ENCODE results near the gene PDE8A.

The PDE8A gene

GRCh38 chr15:85014932-85015331, 33.3 kb downstream of the PDE8A start:
- no peak for DNase-seq

DNA sequence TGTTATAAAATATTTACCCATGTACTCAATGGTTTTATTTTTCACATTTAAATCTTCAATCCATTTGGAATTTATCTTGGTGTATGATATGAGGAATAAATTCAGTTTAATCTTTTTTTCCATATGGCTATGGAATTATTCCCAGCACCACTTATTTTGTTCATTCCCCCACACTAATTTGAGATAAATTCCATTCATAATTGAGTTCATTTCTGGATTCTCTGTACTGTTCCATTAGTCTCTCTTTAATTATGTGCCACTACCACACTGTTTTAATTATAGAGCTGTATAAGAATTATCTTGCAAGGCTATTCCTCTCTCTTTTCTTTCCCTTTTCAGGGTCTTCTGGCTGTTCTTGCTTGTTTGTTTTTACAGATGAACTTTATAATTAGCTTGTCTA, 34.6 kb downstream of the PDE8A start:
- DNase-seq = no peak

GRCh38 chr15:85019815-85020590, 38.3 kb downstream of the PDE8A start:
- DNase-seq = no peak

DNA sequence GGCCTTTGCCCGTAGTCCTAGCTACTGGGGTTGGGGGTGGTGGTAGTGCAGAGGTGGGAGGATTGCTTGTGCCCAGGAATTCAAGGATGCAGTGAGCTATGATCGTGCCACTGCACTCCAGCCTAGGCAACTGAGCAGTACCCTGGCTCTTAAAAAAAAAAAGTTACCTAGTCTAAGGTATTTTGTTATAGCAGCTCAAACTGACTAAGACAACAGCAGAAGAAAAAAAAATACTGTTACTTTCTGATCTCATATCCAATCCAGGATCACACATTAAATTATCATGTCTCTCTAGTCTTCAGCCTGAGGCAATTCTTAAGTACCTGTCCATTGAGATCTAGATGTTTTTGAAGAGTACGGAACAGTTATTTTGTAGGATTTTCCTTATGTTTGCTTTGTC, 39.8 kb downstream of the PDE8A start:
- no peak for DNase-seq

DNA sequence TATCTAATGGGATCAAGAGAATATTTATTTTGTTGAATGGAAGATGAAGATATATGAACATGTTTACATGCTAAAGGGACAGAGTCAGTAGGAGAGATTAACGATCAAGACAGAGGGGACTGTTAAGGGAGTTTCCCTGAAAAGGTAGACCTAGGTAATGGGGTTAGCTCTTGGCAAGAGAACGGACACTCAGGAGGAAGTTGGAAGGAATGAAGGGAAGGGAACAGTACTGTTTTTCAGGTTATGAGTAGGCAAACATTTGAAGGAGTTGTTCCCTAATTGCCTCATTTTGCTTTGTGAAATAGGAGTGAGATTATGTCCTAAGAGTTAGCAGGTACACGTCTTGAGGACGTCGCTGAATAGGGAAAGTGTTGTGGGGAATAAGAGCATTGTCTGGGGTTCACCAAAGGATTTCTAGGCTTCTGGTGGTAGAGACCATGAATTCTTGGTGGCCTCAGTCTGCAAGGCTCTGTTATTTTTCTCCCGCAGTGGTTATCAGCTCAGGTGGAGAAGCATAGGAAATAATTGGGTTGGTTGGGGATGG, 41.3 kb downstream of the PDE8A start:
- no peak for DNase-seq

GRCh38 chr15:85024003-85024402, 42.3 kb downstream of the PDE8A start:
- no peak for DNase-seq

GRCh38 chr15:85024509-85025336, 43.1 kb downstream of the PDE8A start:
- no peak for DNase-seq

GRCh38 chr15:85025516-85026251, 44.0 kb downstream of the PDE8A start:
- no peak for DNase-seq

DNA sequence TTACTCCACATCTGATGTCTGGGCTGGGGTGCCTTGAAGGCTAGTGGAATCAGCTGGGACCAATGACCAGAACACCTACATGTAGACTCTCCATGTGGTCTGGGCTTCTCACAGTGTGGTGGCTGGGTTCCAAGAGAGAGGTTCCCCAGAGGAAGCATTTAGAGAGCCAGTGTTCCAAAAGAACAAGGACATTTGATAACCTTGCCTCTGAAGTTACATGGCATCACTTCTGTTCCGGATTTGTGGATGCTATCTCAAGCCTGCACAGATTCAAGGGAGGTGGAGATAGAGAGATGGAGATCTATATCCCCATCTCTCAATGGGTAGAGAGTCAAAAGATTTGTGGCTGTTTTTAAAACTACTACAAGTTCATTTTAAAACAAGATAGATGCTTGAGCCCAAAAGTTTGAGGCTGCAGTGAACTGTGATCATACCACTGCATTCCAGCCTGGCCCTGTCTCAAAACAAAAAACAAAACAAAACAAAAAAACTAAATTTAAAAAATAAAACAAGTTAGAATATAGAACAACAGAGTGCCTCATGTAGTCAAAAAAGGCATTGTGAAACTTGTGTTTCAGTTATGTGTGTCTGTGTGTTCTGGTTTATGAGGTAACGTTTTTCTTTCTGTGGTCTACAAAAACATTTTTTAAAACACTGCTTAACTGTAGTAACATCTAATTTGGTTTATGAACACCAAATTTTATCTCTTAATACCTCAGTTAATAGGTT, 44.8 kb downstream of the PDE8A start:
- no peak for DNase-seq

DNA sequence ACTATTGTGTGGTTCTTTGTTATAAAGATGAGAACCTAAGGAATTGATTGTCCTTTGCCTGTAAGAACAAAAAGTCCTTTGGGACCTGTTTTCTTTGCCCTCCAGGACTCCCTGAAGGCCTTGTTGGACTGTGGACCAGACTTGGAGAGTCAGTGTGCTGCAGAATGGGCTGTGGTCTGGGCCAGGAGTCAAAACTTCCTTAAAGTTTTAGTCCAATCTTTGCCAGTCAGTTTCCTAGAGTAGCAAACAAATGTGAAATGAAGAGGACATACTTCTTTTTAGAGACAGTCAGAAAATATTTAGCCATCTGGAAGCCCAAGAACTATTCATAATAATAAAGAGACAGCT, 45.4 kb downstream of the PDE8A start:
- no peak for DNase-seq

- no peak for DNase-seq
These were observed 45.8 kb downstream of the PDE8A start for GRCh38 chr15:85027421-85027820.

GRCh38 chr15:85028416-85028815, 46.8 kb downstream of the PDE8A start:
- DNase-seq = no peak

- DNase-seq = no peak
These were observed 47.6 kb downstream of the PDE8A start for GRCh38 chr15:85029221-85029620.

DNA sequence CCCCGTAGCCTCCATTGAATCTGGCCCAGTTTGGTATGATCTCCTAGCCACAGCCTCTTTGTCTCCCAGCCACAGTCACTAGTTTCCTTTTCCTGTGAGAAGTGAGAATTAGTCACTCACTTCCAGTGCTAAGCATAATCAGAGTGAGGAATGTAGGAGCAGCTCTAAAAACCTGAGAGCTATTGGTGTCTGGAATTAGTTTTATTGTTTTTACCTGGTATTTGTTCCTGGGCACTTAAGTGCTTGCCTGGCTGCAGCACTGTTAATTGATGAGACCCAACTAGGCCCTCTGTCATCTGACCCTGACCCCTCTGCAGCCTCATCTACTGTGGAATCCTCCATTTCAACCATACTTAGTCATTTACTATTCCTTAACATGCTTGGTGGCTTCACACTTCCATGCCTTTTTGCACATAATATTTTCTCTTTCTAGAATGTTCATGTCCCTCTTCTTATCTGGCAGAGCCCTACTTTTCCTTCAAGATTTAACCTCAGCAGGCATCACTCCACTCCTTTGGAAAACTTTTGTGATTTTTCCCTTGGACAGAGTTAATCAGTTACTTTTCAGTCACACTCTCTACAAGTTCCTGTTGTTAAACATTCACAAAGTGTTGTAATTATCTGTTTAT, 48.8 kb downstream of the PDE8A start:
- DNase-seq = no peak

DNA sequence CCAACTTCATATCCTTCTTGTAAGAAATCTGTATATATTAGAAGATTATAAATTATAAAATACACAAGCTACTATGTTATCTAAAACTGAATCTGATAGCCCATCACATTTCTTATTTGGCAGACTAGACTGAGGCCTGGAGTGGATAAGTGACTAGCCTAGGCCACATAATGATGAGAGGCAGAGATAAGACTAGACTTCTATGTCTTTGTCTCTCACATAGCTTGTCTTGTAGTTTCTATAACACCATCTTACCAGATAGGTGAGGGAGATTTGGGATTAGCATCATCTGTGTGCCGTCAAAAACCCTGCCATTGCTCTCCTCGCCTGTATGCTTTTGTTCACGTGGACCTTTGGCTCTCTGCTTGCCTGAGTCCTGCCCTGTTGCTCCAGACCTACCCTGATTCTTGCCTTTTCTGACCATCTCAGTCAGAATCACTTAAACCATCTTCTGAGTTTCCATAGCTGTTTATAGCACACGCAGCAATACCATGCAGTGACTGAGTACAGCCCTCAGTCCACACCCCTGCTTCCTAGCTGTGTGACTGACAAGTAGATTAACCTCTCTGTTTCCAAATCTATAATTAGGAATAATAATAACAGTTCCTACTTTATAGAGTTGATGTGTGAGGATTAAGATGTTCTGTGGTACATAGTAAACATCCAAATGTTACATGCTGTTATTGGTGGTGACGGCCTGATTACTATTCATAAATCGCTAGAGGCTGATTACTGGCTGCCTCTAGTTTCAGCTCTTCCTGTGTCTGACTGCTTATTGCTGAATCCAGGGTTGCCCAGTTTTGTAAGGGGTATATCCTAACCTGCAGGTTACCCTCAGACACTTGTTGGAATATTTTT, 49.7 kb downstream of the PDE8A start:
- no peak for DNase-seq

DNA sequence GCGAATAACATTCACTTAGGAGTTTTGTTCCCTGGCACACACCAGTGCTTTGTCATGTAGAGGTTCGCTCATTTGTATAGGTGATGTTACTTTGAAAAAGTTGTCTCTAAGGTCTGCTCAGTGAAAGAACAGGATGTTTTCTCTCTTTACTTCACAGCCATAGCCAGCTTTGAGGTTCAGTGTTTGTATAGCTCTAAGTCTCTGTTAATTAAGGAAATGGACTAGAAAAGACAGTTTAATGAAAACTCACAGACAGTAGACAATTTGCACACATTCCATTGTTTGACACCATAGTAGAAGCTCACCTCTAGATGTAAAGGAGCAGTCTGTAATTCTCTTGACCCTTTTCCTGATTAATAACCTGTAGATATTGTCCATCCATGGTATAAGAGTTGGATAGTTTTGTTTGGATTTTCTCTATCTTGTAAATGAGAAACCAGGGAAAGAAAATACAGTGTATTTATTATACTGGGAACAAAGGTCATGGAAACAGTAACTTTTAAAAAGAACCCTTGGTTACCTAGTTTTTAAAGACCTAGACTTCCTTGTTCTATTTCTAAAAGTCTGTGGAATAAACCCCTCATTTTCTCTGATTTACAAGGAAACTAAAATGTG, 50.4 kb downstream of the PDE8A start:
- no peak for DNase-seq

GRCh38 chr15:85033148-85033547, 51.5 kb downstream of the PDE8A start:
- no peak for DNase-seq

- no peak for DNase-seq
These were observed 52.6 kb downstream of the PDE8A start for GRCh38 chr15:85034276-85034675.

GRCh38 chr15:85035980-85036379, 54.3 kb downstream of the PDE8A start:
- no peak for DNase-seq

DNA sequence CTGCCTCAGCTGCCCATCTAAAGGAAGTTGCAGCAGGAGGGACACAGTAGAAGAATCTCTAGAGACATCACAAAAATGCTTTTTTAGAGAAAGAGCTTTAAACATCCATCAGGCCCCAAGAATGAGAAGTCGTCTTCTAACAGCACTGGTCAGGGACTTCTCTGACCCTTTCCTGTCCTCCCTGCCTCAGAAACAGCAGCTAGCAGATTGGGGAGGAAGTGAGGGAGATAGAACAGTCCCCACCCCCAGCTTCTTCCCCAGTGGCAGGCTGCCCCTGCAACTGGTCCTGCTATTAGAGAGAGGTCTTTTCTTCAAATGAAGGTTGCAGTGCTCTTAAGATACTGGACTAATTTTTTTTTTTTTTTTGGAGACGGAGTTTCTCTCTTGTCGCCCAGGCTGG, 55.1 kb downstream of the PDE8A start:
- DNase-seq = no peak

DNA sequence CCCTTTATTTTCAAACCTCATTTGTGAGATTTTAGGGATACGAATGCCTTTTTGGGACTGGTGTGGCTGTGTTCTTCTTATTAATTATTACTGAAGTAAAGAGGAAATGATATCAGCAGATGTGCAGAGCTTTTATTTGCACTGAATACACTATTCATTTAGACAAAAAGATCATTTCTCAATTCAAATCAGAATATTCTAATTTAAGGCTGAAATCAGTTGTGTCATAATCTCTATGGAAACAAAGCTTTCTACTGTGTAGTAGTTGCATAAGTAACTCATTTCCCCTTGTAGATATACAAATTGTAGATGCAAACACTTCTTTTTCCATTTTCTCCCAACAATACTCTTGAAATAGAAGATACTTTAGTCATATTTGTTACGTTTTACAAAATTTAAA, 56.0 kb downstream of the PDE8A start:
- no peak for DNase-seq

Data from GOT3 (cell line).